GM19239 (cell line): Measurements from ENCODE around the gene ZNF444.
"Not testable (repeated sequence)": the region's sequence is repeated elsewhere in the genome, so short reads cannot be mapped to it uniquely, and the experiment has no call there.

Experiments
- DNase-seq: peaks from one replicate; pipeline ENCODE4 v3.0.0; 2011; ENCODE audit warnings: low spot score; ENCODE audit not compliant: insufficient read length
- FAIRE-seq: peaks from 2 replicates; lab custom pipeline; 2011; peaks lifted over from hg19 to GRCh38; lab: Jason Lieb, UNC

The ZNF444 gene

DNA sequence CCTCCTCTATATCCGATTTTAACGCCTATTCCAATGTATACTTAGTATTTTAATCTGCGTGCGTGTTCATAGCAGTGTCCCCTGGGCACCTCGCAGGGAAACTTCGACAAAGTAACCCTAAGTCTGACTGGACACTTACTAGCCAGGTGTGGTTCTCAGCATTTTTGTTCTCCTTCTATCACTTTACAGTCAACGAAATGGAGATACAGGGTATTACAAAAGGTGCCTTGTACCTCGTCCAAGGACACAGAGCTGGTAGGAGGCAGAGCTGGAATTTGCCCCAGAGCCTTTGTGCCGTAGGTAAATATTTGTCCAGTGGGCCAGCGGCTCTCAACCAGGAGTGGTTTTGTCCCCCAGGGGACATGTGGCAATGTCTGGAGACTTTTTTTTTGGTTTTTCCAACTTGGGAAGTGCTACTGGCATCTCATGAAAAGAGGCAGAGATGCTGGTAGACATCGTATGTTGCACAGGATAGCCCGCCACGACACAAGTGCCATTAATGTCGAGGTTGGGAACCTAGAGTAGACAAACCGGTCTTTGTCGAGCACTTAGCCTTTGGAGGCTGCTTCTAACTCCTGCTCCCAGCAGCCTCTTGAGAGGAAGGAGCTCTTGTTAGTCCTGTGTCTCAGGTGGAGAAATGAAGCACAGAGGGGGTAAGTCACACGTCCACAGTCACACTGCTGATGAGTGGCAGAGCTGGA, 1.1 kb downstream of the ZNF444 start:
- FAIRE-seq: no peak

DNA sequence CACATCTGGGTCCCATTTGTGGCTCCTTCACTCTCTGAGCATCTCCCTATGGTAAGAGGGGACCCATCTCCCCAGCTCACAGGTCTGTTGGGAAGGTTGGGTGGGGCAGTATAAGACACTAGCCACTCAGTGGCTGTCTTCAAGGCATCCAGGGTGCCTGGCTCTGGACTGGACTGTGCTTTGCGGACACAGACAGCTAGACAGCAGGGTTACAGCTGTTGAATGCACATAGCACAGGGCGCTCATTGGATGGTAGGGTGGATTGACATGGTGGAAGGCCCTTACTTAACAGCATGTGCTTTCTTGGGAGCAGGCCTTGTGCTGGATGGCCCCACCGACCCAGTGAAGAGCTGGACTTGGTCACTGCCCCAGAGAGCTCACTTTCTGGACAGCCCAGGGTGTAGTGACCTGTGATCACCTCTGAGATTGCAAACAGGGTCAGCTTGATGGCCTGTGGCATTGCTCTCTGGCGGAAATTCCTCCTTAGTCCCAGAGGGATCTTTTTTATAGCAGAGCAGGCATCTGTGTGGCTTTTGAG, 1.9 kb downstream of the ZNF444 start:
- no peak for FAIRE-seq
- DNase-seq: no peak

More for the DNA sequence above, 1.1 kb downstream of the ZNF444 start:
- DNase-seq: no peak

DNA sequence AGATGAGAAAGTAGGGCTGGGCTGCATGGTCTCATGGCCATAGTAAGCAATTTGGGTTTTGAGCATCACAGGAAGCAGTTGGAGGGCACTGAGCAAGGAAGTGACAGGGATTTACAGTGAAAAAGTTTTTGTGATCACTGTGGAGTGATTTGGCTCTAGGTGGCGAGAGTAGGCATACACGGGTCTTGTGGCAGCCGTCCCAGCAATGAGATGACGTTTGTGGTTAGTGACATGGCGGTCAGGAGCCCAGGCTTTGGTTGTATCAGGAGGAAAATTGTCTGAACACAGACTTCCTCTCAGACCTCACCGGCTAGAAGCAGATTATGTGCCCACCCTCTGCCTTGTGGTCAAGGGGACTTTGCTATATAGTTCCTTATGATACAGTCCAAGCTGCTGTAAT, 3.3 kb downstream of the ZNF444 start:
- DNase-seq (no peak), FAIRE-seq (no peak)

DNA sequence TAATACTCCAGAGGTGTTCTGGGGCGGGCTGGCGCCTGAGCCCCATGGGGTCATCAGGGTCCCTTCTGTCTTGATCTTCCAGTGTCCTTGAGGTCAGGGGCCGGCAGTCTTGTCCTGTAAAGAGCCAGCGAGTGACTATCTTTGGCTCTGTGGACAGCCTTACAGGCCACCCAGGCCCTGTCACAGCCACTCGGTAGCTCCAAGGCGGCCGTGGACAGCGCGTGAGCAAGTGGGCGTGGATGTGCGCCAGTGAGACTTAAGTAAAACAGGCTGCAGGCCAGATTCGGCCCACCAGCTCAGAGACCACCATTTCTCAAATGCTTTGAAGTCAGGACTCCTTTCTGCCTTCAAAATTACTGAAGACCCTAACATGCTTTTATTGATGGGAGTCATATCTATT, 3.7 kb downstream of the ZNF444 start:
- no peak for DNase-seq
- no peak for FAIRE-seq

DNA sequence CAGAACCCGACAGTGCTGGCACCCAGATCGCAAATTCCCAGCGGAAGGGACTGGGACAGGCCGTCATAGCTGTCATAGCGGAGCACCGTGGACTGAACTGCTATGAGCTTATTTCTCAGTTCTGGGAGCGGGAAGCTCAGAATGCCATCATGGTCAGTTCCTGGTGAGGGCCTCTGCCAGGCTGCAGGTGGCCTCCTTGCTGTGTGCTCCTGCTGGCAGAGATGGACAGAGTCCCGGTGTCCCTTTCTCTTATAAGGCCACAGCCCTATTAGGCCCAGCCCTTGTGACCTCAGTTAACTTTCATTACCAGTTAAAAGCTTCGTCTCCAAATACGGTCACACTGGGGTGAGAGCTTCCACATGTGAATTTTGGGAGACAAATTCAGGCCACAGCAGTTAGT, 4.6 kb downstream of the ZNF444 start:
- DNase-seq (no peak), FAIRE-seq (no peak)

DNA sequence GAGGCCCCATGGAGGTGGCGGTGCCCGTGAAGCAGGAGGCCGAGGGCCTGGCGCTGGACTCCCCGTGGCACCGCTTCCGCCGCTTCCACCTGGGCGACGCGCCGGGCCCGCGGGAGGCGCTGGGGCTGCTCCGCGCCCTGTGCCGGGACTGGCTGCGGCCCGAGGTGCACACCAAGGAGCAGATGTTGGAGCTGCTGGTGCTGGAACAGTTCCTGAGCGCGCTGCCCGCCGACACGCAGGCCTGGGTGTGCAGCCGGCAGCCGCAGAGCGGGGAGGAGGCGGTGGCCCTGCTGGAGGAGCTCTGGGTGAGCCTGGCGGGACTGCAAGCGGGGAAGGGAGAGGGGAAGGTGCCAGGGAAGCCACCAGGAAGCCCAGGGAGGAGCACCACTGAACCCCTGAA, 5.8 kb downstream of the ZNF444 start:
- DNase-seq (no peak), FAIRE-seq (no peak)

DNA sequence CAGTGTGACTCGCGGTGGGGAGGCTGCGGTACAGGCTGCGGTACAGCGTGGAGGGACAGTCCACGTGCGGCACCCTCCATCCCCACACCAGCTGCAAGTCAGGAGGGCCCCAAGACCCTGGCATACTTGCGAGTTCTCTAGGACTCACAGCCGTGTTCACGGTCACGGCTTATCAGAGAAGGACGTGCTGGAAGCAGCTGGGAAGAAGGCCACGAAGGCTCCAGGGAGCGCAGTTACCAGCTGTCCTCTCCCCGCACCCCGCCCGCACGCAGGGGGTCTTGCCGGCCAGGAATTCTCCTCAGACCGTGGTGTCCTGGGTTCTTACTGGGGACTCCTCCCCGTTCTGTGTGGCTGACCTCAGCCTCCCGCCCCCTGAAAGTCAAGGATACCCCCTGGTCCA, 6.2 kb downstream of the ZNF444 start:
- no peak for FAIRE-seq

DNA sequence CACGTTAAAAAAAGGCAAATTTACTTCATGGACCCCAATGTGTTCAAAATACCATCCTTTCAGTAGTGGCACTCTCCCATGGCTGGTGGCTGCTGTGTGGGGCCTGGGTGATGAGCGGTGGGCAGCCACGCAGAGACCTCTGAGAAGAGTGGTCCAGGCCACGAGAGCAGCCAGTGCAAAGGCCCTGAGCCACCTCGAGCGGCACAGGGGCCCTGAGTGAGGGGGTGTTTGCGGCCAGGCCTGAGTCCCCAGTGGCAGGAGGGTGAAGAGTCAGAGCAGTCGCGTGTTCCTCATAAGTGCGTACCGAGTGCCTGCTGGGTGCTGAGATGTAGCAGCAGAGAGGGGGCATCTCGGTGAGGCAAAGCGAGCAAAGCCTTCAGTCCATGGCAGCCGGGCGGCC, 7.0 kb downstream of the ZNF444 start:
- no peak for FAIRE-seq
- no peak for DNase-seq

More for the DNA sequence above, 6.2 kb downstream of the ZNF444 start:
- DNase-seq: no peak

DNA sequence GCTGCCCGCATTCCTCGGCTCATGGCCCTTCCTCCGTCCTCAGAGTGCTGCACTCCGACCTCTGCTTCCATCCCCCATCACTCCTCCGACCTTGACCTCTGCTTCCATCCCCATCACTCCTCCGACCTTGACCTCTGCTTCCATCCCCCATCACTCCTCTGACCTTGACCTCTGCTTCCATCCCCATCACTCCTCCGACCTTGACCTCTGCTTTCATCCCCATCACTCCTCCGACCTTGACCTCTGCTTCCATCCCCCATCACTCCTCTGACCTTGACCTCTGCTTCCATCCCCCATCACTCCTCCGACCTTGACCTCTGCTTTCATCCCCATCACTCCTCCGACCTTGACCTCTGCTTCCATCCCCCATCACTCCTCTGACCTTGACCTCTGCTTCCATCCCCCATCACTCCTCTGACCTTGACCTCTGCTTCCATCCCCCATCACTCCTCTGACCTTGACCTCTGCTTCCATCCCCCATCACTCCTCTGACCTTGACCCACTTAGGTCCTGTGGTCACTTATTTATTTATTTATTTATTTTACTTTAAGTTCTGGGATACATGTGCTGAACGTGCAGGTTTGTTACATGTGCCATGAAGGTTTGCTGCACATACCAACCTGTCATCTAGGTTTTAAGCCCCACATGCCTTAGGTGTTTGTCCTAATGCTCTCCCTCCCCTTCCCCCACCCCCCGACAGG, 8.0 kb downstream of the ZNF444 start:
- DNase-seq, FAIRE-seq: not testable (repeated sequence)

DNA sequence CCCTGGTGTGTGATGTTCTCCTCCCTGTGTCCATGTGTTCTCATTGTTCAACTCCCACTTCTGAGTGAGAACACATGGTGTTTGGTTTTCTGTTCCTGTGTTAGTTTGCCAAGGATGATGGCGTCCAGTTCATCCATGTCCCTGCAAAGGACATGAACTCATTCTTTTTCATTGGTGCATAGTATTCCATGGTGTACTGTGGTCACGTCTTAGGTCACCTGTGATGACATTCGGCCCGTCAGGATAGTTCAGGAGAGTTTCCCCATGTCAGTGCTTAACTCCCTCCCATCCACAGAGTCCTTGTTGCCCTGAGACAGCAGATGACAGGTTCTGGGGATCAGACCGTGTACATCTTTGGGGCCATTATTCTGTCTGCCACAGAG, 8.6 kb downstream of the ZNF444 start:
- FAIRE-seq (no peak), DNase-seq (no peak)

DNA sequence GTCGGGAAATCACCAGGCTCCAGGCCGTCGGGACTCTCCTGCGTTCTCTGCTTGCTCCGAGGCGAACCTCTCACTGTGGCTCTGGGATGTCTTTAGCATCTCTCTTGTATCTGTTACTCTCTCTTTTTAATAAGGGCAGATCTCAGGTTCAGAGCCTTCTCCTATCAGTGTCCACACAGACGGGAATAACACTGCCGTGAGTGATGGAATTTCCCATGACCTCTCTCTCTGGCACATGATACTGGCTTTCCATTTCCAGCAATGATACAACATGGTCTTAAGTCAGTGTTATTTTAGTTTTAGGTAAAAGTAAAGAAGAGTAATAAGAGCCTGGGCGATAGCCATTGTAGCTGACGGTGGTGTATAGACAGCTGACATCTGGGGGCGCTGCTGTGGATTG, 9.3 kb downstream of the ZNF444 start:
- no peak for DNase-seq

DNA sequence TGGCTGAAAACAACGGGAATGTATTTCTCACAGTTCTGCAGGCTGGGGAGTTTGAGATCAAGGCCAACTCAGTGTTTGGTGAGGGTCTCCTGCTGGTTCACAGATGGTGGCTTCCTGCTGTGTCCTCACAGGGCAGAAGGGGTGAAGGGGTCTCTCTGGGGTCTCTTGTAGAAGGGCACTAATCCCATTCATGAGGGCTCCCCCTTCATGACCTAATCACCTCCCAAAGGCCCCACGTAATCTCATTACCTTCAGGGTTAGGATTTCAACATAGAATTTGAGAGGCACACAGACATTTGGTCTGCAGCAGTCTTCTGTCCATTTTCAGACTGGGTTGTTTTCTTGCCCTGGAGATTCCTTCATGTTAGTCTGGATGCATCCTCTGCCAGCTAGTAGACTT, 11.6 kb downstream of the ZNF444 start:
- no peak for FAIRE-seq
- no peak for DNase-seq

More for the DNA sequence above, 9.3 kb downstream of the ZNF444 start:
- no peak for FAIRE-seq

DNA sequence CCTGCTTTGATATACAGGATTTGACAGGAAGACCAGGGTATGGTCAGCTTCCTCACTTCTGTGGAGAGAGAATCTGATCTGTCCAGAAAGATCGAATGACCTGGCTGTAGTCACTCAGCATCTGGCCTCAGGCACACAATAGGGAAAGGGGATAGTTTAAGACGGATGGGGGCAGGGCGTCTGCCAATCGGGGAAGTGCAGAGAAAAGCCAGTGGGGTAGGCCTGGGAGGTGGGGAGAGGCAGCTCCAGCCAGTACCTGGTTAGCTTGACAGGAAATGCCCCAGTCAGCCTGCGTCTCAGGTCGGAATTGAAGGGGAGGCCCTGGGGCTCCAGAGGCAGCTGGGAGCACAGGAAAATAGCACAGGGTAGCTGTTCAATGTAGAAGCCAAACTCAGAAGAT, 12.4 kb downstream of the ZNF444 start:
- DNase-seq (no peak), FAIRE-seq (no peak)

DNA sequence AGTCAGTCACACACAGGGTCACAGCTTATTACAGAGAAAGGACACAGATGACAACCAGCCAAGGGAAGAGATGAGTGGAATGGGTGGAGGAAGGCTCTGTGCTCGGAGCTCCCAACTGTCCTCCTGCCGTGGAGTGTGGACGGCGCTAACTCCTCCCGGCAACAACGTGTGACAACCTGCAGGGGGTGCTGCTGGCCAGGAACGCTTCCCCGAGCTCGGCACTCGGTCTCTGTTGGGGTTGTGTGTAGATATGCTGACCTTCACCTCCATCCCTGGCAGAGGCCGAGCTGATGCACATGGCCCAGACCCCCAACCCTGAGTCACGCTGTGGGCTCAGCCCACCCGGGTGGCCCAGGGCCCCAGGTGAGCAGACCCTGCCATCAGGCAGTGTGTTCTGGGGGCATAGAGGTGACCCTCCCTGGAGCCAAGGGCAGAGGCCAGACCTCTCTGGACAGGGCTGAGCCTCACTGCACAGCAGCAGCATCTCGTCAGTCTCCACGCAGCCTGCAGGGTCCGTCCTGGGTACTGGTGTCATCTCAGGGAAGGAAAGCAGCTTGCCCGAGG, 14.1 kb downstream of the ZNF444 start:
- DNase-seq (no peak), FAIRE-seq (no peak)

DNA sequence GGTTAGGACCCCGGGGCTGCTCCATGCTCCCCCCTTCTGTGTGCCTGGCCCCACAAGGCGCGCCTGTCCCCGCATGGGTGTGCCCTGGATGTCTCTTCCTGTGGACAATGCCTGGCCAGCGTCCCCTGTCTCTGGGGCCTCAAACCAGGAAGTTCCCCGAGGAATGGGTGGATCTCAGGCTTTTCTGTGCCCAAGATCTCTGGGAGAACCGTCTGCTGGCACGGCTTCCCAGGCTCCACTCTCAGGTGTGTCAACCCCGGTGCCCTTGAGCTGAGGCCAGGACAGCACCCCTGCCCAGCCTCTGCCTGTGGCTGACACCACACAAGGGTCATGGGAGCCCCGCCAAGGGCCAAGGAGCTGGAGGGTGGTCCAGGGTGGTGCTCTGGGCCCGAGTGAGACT, 15.7 kb downstream of the ZNF444 start:
- no peak for DNase-seq
- no peak for FAIRE-seq

DNA sequence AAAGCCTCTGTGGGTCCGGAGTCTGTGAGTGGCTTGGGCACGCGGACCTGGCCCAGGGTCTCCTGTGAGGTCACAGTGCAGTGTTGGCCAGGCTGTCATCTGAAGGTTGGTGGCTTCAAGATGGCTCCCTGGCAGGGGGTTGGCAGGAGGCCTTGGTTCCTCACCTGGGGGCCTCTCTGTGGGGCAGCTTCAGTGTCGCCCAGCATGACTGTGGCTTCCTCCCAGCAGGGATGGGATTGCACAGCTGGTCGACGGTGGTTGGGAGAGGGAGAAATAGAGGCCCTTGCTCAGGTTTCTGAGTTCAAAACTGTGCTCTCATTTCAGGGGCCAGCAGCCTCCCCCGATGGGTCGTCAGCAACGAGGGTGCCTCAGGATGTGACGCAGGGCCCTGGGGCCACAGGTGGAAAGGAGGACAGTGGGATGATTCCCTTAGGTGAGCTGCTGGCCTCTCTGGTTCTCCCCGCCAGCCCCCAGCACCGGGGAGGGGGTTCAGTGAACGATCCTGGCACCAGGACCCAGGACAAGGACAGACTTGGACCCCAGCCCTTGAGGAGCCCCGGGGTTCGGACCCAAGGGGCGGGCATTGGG, 17.2 kb downstream of the ZNF444 start:
- no peak for DNase-seq
- no peak for FAIRE-seq

DNA sequence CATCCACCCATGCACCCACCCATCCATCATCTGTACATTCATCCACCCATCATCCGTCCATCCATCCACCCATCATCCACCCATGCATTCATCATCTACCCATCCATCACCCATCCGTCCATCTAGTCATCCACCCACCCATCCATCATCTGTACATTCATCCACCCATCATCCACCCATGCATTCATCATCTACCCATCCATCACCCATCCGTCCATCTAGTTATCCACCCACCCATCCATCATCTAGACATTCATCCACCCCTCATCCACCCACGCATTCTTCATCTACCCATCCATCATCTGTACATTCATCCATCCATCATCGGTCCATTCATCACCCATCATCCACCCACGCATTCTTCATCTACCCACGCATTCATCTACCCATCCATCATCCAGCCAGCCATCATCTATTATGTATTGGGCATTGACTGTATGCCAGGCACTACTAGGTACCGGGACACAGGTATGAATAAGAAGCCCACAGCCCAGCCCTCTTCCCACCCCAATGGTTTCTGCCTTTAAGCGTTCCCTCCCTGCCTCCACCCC, 18.0 kb downstream of the ZNF444 start:
- no peak for FAIRE-seq
- no peak for DNase-seq

DNA sequence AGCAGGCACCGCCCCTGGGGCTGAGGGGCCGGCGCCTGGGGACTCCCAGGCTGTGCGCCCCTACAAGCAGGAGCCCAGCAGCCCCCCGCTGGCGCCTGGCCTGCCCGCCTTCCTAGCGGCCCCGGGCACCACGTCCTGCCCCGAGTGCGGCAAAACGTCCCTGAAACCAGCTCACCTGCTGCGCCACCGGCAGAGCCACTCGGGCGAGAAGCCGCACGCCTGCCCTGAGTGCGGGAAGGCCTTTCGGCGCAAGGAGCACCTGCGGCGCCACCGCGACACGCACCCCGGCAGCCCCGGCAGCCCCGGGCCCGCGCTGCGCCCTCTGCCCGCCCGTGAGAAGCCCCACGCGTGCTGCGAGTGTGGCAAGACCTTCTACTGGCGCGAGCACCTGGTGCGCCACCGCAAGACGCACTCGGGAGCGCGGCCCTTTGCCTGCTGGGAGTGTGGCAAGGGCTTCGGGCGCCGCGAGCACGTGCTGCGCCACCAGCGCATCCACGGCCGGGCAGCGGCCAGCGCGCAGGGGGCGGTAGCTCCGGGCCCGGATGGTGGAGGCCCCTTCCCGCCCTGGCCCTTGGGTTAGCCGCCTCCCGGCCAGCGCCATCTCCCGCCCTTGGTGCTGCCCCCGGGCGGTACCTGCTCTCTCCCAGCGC, 18.7 kb downstream of the ZNF444 start:
- DNase-seq: no peak
- no peak for FAIRE-seq

DNA sequence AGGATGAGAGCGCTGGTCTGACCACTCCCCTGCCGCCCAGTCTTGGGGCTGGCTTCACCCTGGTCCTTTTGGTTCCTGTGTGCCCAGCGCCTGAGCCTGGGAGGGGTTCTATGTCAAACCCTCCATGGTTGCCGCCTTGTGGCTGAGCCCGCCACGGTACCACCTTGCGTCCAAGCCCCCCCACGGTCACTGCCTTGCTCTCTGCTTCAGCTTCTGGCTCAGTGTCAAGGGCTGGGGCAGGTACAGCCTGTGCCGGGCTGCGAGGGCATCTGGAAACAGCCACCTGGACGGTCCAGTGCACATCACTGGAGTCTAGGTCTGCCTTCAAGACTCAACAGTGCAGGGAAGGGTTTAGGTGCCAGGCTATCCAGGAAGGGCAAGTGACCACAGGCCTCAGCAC, 20.4 kb downstream of the ZNF444 start:
- DNase-seq (no peak), FAIRE-seq (no peak)

DNA sequence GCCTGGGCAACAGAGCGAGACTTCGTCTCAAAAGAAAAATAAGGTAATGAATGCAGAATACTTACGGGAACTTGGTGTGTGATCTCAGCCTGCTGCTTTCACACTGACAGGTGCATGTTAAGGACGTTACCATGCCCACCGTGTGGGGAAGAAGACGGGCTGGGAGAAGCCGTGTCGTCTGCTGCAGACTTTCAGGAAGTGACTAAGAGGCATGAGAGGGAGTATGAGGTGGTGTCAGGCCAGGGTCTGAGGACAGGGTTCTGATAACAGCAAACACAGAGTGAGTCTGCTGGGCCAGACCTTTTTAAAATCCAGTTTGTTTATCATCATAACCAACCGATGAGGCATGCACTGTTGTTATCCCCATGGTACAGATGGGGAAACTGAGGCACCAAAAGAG, 21.2 kb downstream of the ZNF444 start:
- DNase-seq: no peak
- no peak for FAIRE-seq
